ENCODE data around the gene MTHFD1L.

- TF ChIP-seq, protein P1, sequence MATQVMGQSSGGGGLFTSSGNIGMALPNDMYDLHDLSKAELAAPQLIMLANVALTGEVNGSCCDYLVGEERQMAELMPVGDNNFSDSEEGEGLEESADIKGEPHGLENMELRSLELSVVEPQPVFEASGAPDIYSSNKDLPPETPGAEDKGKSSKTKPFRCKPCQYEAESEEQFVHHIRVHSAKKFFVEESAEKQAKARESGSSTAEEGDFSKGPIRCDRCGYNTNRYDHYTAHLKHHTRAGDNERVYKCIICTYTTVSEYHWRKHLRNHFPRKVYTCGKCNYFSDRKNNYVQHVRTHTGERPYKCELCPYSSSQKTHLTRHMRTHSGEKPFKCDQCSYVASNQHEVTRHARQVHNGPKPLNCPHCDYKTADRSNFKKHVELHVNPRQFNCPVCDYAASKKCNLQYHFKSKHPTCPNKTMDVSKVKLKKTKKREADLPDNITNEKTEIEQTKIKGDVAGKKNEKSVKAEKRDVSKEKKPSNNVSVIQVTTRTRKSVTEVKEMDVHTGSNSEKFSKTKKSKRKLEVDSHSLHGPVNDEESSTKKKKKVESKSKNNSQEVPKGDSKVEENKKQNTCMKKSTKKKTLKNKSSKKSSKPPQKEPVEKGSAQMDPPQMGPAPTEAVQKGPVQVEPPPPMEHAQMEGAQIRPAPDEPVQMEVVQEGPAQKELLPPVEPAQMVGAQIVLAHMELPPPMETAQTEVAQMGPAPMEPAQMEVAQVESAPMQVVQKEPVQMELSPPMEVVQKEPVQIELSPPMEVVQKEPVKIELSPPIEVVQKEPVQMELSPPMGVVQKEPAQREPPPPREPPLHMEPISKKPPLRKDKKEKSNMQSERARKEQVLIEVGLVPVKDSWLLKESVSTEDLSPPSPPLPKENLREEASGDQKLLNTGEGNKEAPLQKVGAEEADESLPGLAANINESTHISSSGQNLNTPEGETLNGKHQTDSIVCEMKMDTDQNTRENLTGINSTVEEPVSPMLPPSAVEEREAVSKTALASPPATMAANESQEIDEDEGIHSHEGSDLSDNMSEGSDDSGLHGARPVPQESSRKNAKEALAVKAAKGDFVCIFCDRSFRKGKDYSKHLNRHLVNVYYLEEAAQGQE (IDR thresholded peaks at IDR 0.05; ENCODE audit: insufficient read depth in 1 of 2, low read depth in 2 of 2, low read length in 2 of 2), result no peak
- no peak for TF ChIP-seq POLR2AphosphoS5 (IDR thresholded peaks at IDR 0.05; ENCODE audit: low read depth, low read length)
- TF ChIP-seq TAF1 (IDR thresholded peaks at IDR 0.05; ENCODE audit: borderline replicate concordance, insufficient read depth, low read length), result no peak
- no peak for TF ChIP-seq FOXP2 (optimal IDR thresholded peaks at IDR 0.05; ENCODE audit: borderline replicate concordance, extremely low read depth, extremely low read length, insufficient read depth)
These were observed 34.9 kb upstream of the MTHFD1L start for GRCh38 chr6:150830439-150831165.
